Tibial artery (tissue), 4 donors: ENCODE data around the gene SPCS1.
"Not testable (repeated sequence)": the region's sequence is repeated elsewhere in the genome, so short reads cannot be mapped to it uniquely, and the experiment has no call there.

Experiments
- DNase-seq, 2 donors: peaks; one replicate each; pipeline ENCODE4 v3.0.0-alpha.2; 2019
- H3K27ac ChIP-seq, 2 donors: fragments of 200-600 bp; sonication (generic) in 1 of 2; 1 replicate in 1 of 2; 2 replicates in 1 of 2; pipeline ENCODE4 v1.5.1; 2018 to 2019; ENCODE audit warnings: mild to moderate bottlenecking in 1 of 2
- H3K27me3 ChIP-seq, 2 donors: fragments of 200-600 bp; sonication (generic) in 1 of 2; one replicate each; pipeline versions ENCODE4 v1.5.1 to v1.6.0; 2016 to 2019
- H3K36me3 ChIP-seq, 3 donors: fragments of 200-600 bp; sonication (generic) in 2 of 3; one replicate each; pipeline ENCODE4 v1.5.1; 2016 to 2019; ENCODE audit warnings: mild to moderate bottlenecking in 2 of 3
- H3K4me1 ChIP-seq, 4 donors: fragments of 200-600 bp; sonication (generic) in 2 of 4; 1 replicate in 3 of 4; 2 replicates in 1 of 4; pipeline ENCODE4 v1.5.1; 2016 to 2019
- H3K4me3 ChIP-seq, 2 donors: fragments of 200-600 bp; sonication (generic) in 1 of 2; 1 replicate in 1 of 2; 2 replicates in 1 of 2; pipeline ENCODE4 v1.5.1; 2018 to 2019; ENCODE audit warnings: mild to moderate bottlenecking in 2 of 2
- H3K9me3 ChIP-seq, 3 donors: fragments of 200-600 bp; sonication (generic) in 1 of 3; one replicate each; pipeline ENCODE4 v1.5.1; 2016 to 2019
- CTCF ChIP-seq, 2 experiments: fragments of 200-600 bp in 1 of 2; fragments of 450-650 bp in 1 of 2; IDR thresholded peaks; one replicate each; pipeline ENCODE4 v1.5.1; 2017 to 2019; ENCODE audit warnings: antibody characterized with exemption in 2 of 2, mild to moderate bottlenecking in 1 of 2, moderate library complexity in 1 of 2
- intact Hi-C: fragments of 100-400 bp; cut with DNase I; formaldehyde crosslinking; loops from one replicate; pipeline ENCODE4 v1.15.0; 2023; ENCODE audit warnings: low total_unique reads

The SPCS1 gene

GRCh38 chr3:52705688-52706686 is at the start of gene SPCS1, which contains the start of gene GLT8D1:
SPCS1 (plus strand) TSS chr3:52706106; CDS start chr3:52706247, 141 bp downstream.
GLT8D1 (minus strand) TSS chr3:52705791; CDS start chr3:52700460, 5,331 bp downstream.
- Histone ChIP-seq H3K36me3 (peaks cover 8 to 18% (median 14%) of the 10 kb centered on the region in 3 donors), H3K4me3 (peak within 1 kb of the TSS; percentile 74 to 76), H3K27ac (peak within 1 kb of the TSS; percentile 92 to 95), H3K4me1 (peaks cover 0 to 48% (median 33%) of the 10 kb centered on the region in 4 donors), H3K27me3 (no peaks in the 10 kb centered on the region), H3K9me3 (no peaks in the 10 kb centered on the region)
- TF ChIP-seq CTCF (IDR thresholded peaks at IDR 0.05) = no peak
- peak; percentile 77 to 91 for DNase-seq
- intact Hi-C loops = no loop called here

DNA sequence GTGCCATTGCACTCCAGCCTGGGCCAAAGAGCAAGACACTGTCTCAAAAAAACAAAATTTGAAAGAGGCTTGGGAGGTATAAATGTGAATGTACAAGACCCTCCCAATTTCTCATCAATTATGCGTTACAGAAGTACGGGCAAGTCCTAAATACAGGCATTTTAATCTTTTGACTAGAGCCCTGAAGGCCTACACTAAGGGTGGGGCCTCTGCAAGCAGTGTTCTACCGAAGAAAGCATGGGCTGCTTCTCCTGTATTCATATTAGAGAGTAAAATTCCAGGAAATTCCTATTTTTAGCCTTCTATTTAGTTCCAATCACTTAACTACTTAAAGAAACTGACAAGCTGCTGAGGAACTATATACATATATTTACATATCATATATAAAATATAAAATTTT is 45.9 kb upstream of the SPCS1 start:
- no peak for TF ChIP-seq CTCF (IDR thresholded peaks at IDR 0.05)

GRCh38 chr3:52663098-52663497 is 42.8 kb upstream of the SPCS1 start:
- H3K27me3 ChIP-seq = no peaks in the 10 kb centered on the region
- H3K4me3 ChIP-seq = no peak overlapping the region
- H3K4me1 ChIP-seq = no peaks in the 10 kb centered on the region
- intact Hi-C loops = no loop called here
- no peak for TF ChIP-seq CTCF (IDR thresholded peaks at IDR 0.05)
- H3K27ac ChIP-seq = no peak overlapping the region
- no peak for DNase-seq
- H3K9me3 ChIP-seq = no peaks in the 10 kb centered on the region
- H3K36me3 ChIP-seq = peaks cover 52 to 67% (median 66%) of the 10 kb centered on the region in 3 donors

More for the DNA sequence above, 45.9 kb upstream of the SPCS1 start:
- intact Hi-C loops = no loop called here
- Histone ChIP-seq H3K4me1 (no peaks in the 10 kb centered on the region), H3K4me3 (no peak overlapping the region), H3K27ac (no peak overlapping the region), H3K27me3 (no peaks in the 10 kb centered on the region), H3K36me3 (peaks cover 76 to 80% (median 80%) of the 10 kb centered on the region in 3 donors), H3K9me3 (no peaks in the 10 kb centered on the region)
- no peak for DNase-seq

- Histone ChIP-seq H3K4me3 (no peak overlapping the region), H3K4me1 (peaks cover 0 to 21% (median 12%) of the 10 kb centered on the region in 4 donors), H3K27ac (peak overlapping the region; percentile 43 to 50), H3K36me3 (peaks cover 6 to 63% (median 22%) of the 10 kb centered on the region in 3 donors), H3K27me3 (no peaks in the 10 kb centered on the region), H3K9me3 (no peaks in the 10 kb centered on the region)
- intact Hi-C loops = no loop called here
- peak in 1 of 2 donors; percentile 36 for DNase-seq
- no peak for TF ChIP-seq CTCF (IDR thresholded peaks at IDR 0.05)
These were observed 35.0 kb upstream of the SPCS1 start for GRCh38 chr3:52670621-52671521.

DNA sequence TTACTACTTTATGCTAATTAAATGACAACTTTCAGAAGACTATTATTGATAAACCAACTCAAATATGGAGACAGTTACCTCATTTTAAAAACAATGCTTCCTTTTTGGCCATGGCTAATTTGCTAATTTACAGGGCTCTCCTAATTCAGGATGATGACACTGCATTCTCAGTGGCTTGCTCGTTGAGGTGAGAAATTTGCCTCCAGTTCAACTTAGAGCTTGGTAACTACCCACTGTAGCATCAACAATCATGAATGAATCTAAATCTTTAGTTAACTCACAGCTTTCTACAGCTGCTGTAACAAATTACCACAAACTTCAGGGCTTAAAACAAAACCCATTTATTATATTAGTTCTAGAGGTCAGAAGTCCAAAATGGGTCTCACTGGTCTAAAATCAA is 34.2 kb upstream of the SPCS1 start:
- peak overlapping the region; percentile 27 to 50 for H3K27ac ChIP-seq

DNA sequence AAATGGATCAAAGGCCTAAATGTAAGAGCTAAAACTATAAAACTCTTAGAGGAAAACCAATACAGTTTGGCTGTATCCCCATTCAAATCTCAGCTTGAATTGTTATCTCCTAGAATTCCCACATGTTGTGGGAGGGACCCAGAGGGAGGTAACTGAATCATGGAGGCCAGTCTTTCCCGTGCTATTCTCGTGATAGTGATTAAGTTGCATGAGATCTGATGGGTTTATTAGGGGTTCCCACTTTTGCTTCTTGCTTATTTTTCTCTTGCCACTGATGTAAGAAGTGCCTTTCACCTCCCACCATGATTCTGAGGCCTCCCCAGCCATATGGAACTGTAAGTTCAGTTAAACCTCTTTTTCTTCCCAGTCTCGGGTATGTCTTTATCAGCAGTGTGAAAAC is 29.7 kb upstream of the SPCS1 start:
- H3K9me3 ChIP-seq, H3K27ac ChIP-seq, intact Hi-C loops, H3K4me3 ChIP-seq, DNase-seq, H3K27me3 ChIP-seq: not testable (repeated sequence)
- peaks cover 40 to 90% (median 43%) of the 10 kb centered on the region in 3 donors for H3K36me3 ChIP-seq
- H3K4me1 ChIP-seq = peaks cover 0 to 12% (median under 1%) of the 10 kb centered on the region in 4 donors

More for the DNA sequence above, 34.2 kb upstream of the SPCS1 start:
- Histone ChIP-seq H3K9me3 (no peaks in the 10 kb centered on the region), H3K27me3 (no peaks in the 10 kb centered on the region), H3K4me1 (peaks cover 0 to 21% (median 12%) of the 10 kb centered on the region in 4 donors), H3K4me3 (no peak overlapping the region), H3K36me3 (peaks cover 12 to 62% (median 21%) of the 10 kb centered on the region in 3 donors)
- DNase-seq = no peak
- intact Hi-C loops = no loop called here
- TF ChIP-seq CTCF (IDR thresholded peaks at IDR 0.05) = no peak
